HepG2 (cell line): ENCODE measurements around the gene FAM171A2. TPM values are rescaled to one million over a fixed set of nuclear protein-coding genes. Genes with fewer than 3 reads are reported as not detected.

Experiments used
- KLF11 ChIP-seq: IDR thresholded peaks from 2 replicates; pipeline ENCODE4 v1.6.1; 2016; ENCODE audit warnings: missing compliant biosample characterization
- MEIS1 ChIP-seq: sonication (generic); formaldehyde crosslinking; IDR thresholded peaks from 2 replicates; pipeline ENCODE4 v1.9.0; 2021; ENCODE audit warnings: mild to moderate bottlenecking, missing genetic modification reagents, moderate library complexity, borderline replicate concordance
- RFXANK ChIP-seq: IDR thresholded peaks from 2 replicates; pipeline ENCODE4 v1.6.1; 2016
- ZBTB38 ChIP-seq: sonication (generic); formaldehyde crosslinking; IDR thresholded peaks from 2 replicates; pipeline ENCODE4 v1.5.1; 2020; ENCODE audit warnings: mild to moderate bottlenecking, missing genetic modification reagents
- ZNF382 ChIP-seq: sonication (generic); formaldehyde crosslinking; IDR thresholded peaks from 2 replicates; pipeline ENCODE4 v1.5.0; 2020; ENCODE audit warnings: missing genetic modification reagents, mild to moderate bottlenecking, borderline replicate concordance
- ZNF746 ChIP-seq: sonication (generic); formaldehyde crosslinking; IDR thresholded peaks from 2 replicates; pipeline ENCODE4 v1.8.0; 2022; ENCODE audit warnings: mild to moderate bottlenecking, missing genetic modification reagents
- ZNF772 ChIP-seq: sonication (generic); formaldehyde crosslinking; IDR thresholded peaks from 2 replicates; pipeline ENCODE4 v1.5.0; 2020; ENCODE audit warnings: mild to moderate bottlenecking, missing genetic modification reagents
- polyA plus RNA-seq, 8 experiments: library from polyadenylated mRNA; depleted of rRNA in 3 of 8; stranded (reverse) in 7 of 8; unstranded in 1 of 8; fragments of >200 nt; fragmentation: Illumina TruSeq in 4 of 8; extraction: Trizol in 4 of 8; gene quantifications; 2 replicates each; pipeline versions ENCODE4 v1.2.1 to v1.2.3, GENCODE V29; 2011 to 2016; ENCODE audit warnings: low read depth in 4 of 8, missing spikeins in 1 of 8, mixed read lengths in 1 of 8; ENCODE audit not compliant: insufficient read depth in 1 of 8
- total RNA-seq, 5 experiments: library from RNA; depleted of rRNA; stranded (reverse); fragments of >200 nt; fragmentation: Illumina TruSeq; extraction: Trizol; gene quantifications; 2 replicates each; pipeline ENCODE4 v1.2.3, GENCODE V29; 2016; ENCODE audit warnings: low read depth in 1 of 5
- TF ChIP-seq, protein P1 (sequence below): sonication (generic); formaldehyde crosslinking; IDR thresholded peaks from 2 replicates; pipeline ENCODE4 v1.4.0; 2020; ENCODE audit warnings: mild to moderate bottlenecking, missing genetic modification reagents, borderline replicate concordance
- TF ChIP-seq, protein P2 (sequence below): sonication (generic); formaldehyde crosslinking; IDR thresholded peaks from 2 replicates; pipeline ENCODE4; 2020; ENCODE audit warnings: missing genetic modification reagents, mild to moderate bottlenecking, borderline replicate concordance
- TF ChIP-seq, protein P3 (sequence below): sonication (generic); formaldehyde crosslinking; IDR thresholded peaks from 2 replicates; pipeline ENCODE4 v1.4.0; 2020; ENCODE audit warnings: missing genetic modification reagents
- TF ChIP-seq, protein P4 (sequence below): sonication (generic); formaldehyde crosslinking; IDR thresholded peaks from 2 replicates; pipeline ENCODE4 v1.5.1; 2020; ENCODE audit warnings: missing genetic modification reagents, mild to moderate bottlenecking, borderline replicate concordance
- TF ChIP-seq, protein P5 (sequence below): sonication (generic); formaldehyde crosslinking; IDR thresholded peaks from 2 replicates; pipeline ENCODE4 v1.8.1; 2023; ENCODE audit warnings: mild to moderate bottlenecking, missing genetic modification reagents
- TF ChIP-seq, protein P6 (sequence below): sonication (generic); formaldehyde crosslinking; IDR thresholded peaks from 2 replicates; pipeline ENCODE4 v1.8.0; 2023; ENCODE audit warnings: mild to moderate bottlenecking, missing genetic modification reagents
- TF ChIP-seq, protein P7 (sequence below): sonication (generic); formaldehyde crosslinking; IDR thresholded peaks from 2 replicates; pipeline ENCODE4 v1.8.0; 2022; ENCODE audit warnings: mild to moderate bottlenecking, missing genetic modification reagents; ENCODE audit not compliant: insufficient replicate concordance

FAM171A2 gene
- total and polyA plus RNA-seq, 2 of the 13 experiments (the other 11 are each of a cell fraction or from before 2014, with no cell fraction given), result 1.8 to 3.6 TPM

DNA sequence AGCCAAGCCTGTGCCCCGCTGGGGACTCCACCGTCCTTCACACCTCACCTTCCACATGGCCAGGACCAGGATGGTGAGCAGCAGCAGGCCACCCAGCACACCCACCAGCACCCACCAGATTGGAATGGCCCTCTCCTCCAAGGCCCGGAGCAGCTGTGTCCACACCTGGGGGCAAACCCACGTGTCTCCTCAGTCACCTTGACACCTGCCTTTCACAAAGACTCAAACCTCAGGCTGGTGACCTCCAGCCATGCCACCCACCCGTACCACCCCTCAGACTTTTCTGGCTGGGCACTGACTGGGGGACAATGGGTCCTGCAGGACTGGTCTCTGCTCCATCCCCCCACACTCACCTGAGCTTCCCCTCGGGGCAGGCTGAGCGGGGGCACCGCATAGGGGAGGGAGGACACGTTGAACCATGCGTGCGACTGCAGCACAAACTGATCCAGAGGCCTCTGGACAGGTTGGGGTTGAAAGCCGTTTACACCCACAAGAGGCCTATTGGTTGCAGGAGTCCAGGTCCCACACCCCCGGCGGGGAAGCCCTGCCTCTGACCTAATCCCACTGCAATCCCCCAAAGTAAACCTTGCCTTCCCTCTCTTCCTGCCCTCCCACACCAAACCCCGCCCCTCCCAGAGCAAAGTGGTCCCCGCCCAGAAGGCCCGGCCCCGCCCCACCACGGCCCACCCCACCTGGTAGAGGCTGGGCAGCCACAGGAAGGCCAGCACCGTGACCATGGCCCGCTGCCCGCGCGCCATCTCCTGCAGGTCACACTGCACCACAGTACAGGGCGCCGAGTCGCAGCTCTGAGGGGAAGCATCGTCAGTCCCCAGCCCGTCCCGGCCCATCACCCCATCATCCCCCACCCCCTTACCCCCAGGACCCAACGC is 10.9 kb upstream of the FAM171A2 start (continued):
- TF ChIP-seq, protein P1, sequence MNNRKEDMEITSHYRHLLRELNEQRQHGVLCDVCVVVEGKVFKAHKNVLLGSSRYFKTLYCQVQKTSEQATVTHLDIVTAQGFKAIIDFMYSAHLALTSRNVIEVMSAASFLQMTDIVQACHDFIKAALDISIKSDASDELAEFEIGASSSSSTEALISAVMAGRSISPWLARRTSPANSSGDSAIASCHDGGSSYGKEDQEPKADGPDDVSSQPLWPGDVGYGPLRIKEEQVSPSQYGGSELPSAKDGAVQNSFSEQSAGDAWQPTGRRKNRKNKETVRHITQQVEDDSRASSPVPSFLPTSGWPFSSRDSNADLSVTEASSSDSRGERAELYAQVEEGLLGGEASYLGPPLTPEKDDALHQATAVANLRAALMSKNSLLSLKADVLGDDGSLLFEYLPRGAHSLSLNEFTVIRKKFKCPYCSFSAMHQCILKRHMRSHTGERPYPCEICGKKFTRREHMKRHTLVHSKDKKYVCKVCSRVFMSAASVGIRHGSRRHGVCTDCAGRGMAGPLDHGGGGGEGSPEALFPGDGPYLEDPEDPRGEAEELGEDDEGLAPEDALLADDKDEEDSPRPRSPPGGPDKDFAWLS (CRISPR knock-in tag), result no peak
- TF ChIP-seq KLF11 (CRISPR knock-in tag) (no peak; the same call in 1 of the 2 replicates), ZNF772 (CRISPR knock-in tag) (peak; percentile 56; the same call in 1 of the 2 replicates), RFXANK (CRISPR knock-in tag) (no peak), ZNF746 (peak; percentile 96), ZNF382 (CRISPR knock-in tag) (no peak), MEIS1 (no peak), ZBTB38 (peak; percentile 73)
- TF ChIP-seq, protein P2, sequence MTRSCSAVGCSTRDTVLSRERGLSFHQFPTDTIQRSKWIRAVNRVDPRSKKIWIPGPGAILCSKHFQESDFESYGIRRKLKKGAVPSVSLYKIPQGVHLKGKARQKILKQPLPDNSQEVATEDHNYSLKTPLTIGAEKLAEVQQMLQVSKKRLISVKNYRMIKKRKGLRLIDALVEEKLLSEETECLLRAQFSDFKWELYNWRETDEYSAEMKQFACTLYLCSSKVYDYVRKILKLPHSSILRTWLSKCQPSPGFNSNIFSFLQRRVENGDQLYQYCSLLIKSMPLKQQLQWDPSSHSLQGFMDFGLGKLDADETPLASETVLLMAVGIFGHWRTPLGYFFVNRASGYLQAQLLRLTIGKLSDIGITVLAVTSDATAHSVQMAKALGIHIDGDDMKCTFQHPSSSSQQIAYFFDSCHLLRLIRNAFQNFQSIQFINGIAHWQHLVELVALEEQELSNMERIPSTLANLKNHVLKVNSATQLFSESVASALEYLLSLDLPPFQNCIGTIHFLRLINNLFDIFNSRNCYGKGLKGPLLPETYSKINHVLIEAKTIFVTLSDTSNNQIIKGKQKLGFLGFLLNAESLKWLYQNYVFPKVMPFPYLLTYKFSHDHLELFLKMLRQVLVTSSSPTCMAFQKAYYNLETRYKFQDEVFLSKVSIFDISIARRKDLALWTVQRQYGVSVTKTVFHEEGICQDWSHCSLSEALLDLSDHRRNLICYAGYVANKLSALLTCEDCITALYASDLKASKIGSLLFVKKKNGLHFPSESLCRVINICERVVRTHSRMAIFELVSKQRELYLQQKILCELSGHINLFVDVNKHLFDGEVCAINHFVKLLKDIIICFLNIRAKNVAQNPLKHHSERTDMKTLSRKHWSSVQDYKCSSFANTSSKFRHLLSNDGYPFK (CRISPR knock-in tag), result peak; percentile 54; the same call in 1 of the 2 replicates
- TF ChIP-seq, protein P3, sequence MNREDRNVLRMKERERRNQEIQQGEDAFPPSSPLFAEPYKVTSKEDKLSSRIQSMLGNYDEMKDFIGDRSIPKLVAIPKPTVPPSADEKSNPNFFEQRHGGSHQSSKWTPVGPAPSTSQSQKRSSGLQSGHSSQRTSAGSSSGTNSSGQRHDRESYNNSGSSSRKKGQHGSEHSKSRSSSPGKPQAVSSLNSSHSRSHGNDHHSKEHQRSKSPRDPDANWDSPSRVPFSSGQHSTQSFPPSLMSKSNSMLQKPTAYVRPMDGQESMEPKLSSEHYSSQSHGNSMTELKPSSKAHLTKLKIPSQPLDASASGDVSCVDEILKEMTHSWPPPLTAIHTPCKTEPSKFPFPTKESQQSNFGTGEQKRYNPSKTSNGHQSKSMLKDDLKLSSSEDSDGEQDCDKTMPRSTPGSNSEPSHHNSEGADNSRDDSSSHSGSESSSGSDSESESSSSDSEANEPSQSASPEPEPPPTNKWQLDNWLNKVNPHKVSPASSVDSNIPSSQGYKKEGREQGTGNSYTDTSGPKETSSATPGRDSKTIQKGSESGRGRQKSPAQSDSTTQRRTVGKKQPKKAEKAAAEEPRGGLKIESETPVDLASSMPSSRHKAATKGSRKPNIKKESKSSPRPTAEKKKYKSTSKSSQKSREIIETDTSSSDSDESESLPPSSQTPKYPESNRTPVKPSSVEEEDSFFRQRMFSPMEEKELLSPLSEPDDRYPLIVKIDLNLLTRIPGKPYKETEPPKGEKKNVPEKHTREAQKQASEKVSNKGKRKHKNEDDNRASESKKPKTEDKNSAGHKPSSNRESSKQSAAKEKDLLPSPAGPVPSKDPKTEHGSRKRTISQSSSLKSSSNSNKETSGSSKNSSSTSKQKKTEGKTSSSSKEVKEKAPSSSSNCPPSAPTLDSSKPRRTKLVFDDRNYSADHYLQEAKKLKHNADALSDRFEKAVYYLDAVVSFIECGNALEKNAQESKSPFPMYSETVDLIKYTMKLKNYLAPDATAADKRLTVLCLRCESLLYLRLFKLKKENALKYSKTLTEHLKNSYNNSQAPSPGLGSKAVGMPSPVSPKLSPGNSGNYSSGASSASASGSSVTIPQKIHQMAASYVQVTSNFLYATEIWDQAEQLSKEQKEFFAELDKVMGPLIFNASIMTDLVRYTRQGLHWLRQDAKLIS (CRISPR knock-in tag), result no peak
- TF ChIP-seq, protein P4, sequence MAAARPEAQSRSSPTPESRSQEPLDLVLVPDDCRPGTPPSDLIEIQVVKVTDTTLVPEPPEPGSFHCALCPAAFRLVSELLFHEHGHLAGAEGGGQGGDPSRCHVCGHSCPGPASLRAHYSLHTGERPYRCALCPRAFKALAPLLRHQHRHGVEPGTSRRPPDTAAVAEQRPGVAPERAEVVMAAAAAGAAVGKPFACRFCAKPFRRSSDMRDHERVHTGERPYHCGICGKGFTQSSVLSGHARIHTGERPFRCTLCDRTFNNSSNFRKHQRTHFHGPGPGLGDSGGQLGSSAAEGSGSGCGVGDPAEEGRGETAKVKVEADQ (CRISPR knock-in tag), result no peak
- TF ChIP-seq, protein P5, sequence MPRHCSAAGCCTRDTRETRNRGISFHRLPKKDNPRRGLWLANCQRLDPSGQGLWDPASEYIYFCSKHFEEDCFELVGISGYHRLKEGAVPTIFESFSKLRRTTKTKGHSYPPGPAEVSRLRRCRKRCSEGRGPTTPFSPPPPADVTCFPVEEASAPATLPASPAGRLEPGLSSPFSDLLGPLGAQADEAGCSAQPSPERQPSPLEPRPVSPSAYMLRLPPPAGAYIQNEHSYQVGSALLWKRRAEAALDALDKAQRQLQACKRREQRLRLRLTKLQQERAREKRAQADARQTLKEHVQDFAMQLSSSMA (CRISPR knock-in tag), result peak; percentile 54; the same call in 1 of the 2 replicates
- TF ChIP-seq, protein P6, sequence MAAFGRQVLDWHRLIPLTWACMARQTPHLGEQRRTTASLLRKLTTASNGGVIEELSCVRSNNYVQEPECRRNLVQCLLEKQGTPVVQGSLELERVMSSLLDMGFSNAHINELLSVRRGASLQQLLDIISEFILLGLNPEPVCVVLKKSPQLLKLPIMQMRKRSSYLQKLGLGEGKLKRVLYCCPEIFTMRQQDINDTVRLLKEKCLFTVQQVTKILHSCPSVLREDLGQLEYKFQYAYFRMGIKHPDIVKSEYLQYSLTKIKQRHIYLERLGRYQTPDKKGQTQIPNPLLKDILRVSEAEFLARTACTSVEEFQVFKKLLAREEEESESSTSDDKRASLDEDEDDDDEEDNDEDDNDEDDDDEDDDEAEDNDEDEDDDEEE (CRISPR knock-in tag), result no peak
- TF ChIP-seq, protein P7, sequence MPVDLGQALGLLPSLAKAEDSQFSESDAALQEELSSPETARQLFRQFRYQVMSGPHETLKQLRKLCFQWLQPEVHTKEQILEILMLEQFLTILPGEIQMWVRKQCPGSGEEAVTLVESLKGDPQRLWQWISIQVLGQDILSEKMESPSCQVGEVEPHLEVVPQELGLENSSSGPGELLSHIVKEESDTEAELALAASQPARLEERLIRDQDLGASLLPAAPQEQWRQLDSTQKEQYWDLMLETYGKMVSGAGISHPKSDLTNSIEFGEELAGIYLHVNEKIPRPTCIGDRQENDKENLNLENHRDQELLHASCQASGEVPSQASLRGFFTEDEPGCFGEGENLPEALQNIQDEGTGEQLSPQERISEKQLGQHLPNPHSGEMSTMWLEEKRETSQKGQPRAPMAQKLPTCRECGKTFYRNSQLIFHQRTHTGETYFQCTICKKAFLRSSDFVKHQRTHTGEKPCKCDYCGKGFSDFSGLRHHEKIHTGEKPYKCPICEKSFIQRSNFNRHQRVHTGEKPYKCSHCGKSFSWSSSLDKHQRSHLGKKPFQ (CRISPR knock-in tag), result no peak
